ENCODE results near the gene RSU1. TPM values are rescaled to one million over a fixed set of nuclear protein-coding genes. Genes with fewer than 3 reads are reported as not detected.

Gene RSU1
- total and polyA plus RNA-seq, 10 of the 15 experiments (the other 5 are each of a cell fraction or from before 2014, with no cell fraction given), result 49.2 to 139 (median 81.3) TPM

- H3K9ac ChIP-seq (ENCODE audit: control insufficient read depth, insufficient read depth, low read length), result no peak overlapping the region
- no peak for DNase-seq (ENCODE audit: low read depth, low spot score)
- ChIA-PET CTCF (interaction anchor here (0.6 kb wide), 1 partner anchor 408 kb away, joined by 3 read pairs; no protein-coding TSS in a partner anchor), RAD21 (ENCODE audit: unreplicated experiment) (interaction anchor here (0.6 to 1.0 kb wide), 2 partner anchors 408 to 457 kb away, joined by 3 read pairs; no protein-coding TSS in a partner anchor), SMC1A (ENCODE audit: uncharacterized antibody, unreplicated experiment) (interaction anchor here (1.5 kb wide), 1 partner anchor 10 kb away, joined by 3 read pairs; no protein-coding TSS in a partner anchor), POLR2A (no interaction called here)
- ATAC-seq, result no peak
- no peak overlapping the region for H2AFZ ChIP-seq (ENCODE audit: control insufficient read depth, low read depth, low read length)
- no TSS peak for BruUV-seq (replicated peaks)
- H3K9me3 ChIP-seq (replicated peaks; ENCODE audit: control insufficient read depth, insufficient read depth, low read length), result no peaks in the 10 kb centered on the region
- no peak for TF ChIP-seq NFYB (IDR thresholded peaks at IDR 0.05; ENCODE audit: insufficient read depth, low read depth, low read length)
- TF ChIP-seq ATF3 (IDR thresholded peaks at IDR 0.05; ENCODE audit: borderline replicate concordance, extremely low read depth, low read depth, low read length), result no peak
- TF ChIP-seq TCF3 (IDR thresholded peaks at IDR 0.05; ENCODE audit: borderline replicate concordance, insufficient read depth, low read depth, low read length), result no peak
- TF ChIP-seq JUND (IDR thresholded peaks at IDR 0.05; ENCODE audit: low read depth, low read length), result no peak
- no peak for TF ChIP-seq USF2 (IDR thresholded peaks at IDR 0.05; ENCODE audit: borderline replicate concordance, low read depth, low read length)
- H3K79me2 ChIP-seq (ENCODE audit: control insufficient read depth, insufficient read depth, low read length), result no peaks in the 10 kb centered on the region
- no peaks in the 10 kb centered on the region for H4K20me1 ChIP-seq (ENCODE audit: control insufficient read depth, insufficient read depth)
- H3K27ac ChIP-seq (ENCODE audit: control insufficient read depth, insufficient read depth), result no peak overlapping the region
- H3K4me1 ChIP-seq (ENCODE audit: control insufficient read depth, insufficient read depth, low read length), result no peaks in the 10 kb centered on the region
- intact Hi-C loops (cut with micrococcal nuclease; ENCODE audit: unreplicated experiment), result loop anchor here (5.0 kb wide), 1 partner anchor 894 kb away; no protein-coding TSS in a partner anchor
- H3K36me3 ChIP-seq (ENCODE audit: control insufficient read depth in 2 of 2, insufficient read depth in 2 of 2, low read length in 1 of 2), result no peaks in the 10 kb centered on the region
- in situ Hi-C loops (cut with MboI), result loop anchor here (5.0 to 25.0 kb wide), 2 partner anchors 409 to 889 kb away; no protein-coding TSS in a partner anchor
- no peak for FAIRE-seq
- H3K4me2 ChIP-seq (ENCODE audit: control insufficient read depth, insufficient read depth), result no peak overlapping the region
- WGBS (ENCODE audit: insufficient coverage, insufficient replicate concordance, low lambda C conversion rate, missing lambda C conversion rate), result 46% methylated on average over 9 of the region's 10 CpGs
- no peak overlapping the region for H3K4me3 ChIP-seq
- H3K27me3 ChIP-seq (replicated peaks in 1 of 2; ENCODE audit: control insufficient read depth in 2 of 2, insufficient read depth in 2 of 2, low read length in 1 of 2), result no peaks in the 10 kb centered on the region; a peak in 1 of 4 replicates
Measured at GRCh38 chr10:16848562-16849154, 31.4 kb upstream of the RSU1 start.
